PFSK-1 (cell line): ENCODE data around the gene ZNF527.
A peak's percentile ranks its signal among the peaks of the same experiment; 100 is the strongest.

Experiments used
- FOXP2 ChIP-seq: optimal IDR thresholded peaks from 2 replicates; pipeline ENCODE3; 2011; ENCODE audit warnings: borderline replicate concordance, control low read depth, inconsistent platforms; ENCODE audit not compliant: insufficient read depth; ENCODE audit errors: extremely low read length, extremely low read depth
- POLR2AphosphoS5 ChIP-seq: IDR thresholded peaks from 2 replicates; pipeline ENCODE4 v1.6.1; 2012; ENCODE audit warnings: low read depth, mild to moderate bottlenecking, control low read depth, low read length, moderate library complexity
- REST ChIP-seq, 2 experiments: IDR thresholded peaks; 2 replicates each; pipeline versions ENCODE4 v1.6.1 to v1.8.0; 2011 to 2012; ENCODE audit warnings: low read depth in 2 of 2, low read length in 2 of 2, control low read depth in 1 of 2, inconsistent platforms in 1 of 2, mild to moderate bottlenecking in 1 of 2, moderate library complexity in 1 of 2; ENCODE audit not compliant: insufficient read depth in 1 of 2
- SIN3A ChIP-seq: IDR thresholded peaks from 2 replicates; pipeline ENCODE4 v1.6.1; 2012; ENCODE audit warnings: mild to moderate bottlenecking, low read length, moderate library complexity, borderline replicate concordance; ENCODE audit not compliant: insufficient read depth
- TAF1 ChIP-seq: IDR thresholded peaks from 2 replicates; pipeline ENCODE4 v1.6.1; 2012; ENCODE audit warnings: low read length, control low read depth, borderline replicate concordance; ENCODE audit not compliant: insufficient read depth

ZNF527 gene

DNA sequence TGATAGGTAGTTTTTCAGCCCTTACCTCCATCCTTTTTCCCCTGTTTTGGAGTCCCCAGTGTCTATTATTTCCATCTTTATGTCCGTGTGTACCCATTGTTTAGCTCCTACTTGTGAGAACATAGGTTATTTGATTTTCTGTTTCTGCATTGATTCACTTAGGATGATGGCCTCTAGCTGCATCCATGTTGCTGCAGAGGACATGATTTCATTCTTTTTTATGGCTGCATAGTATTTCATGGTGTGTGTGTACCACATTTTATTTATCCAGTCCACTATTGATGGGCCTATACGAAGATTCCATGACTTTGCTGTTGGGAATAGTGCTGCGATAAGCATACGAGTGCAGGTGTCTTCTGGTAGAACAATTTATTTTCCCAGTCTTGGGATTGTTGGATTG, 15.0 kb upstream of the ZNF527 start:
- TF ChIP-seq FOXP2: no peak

DNA sequence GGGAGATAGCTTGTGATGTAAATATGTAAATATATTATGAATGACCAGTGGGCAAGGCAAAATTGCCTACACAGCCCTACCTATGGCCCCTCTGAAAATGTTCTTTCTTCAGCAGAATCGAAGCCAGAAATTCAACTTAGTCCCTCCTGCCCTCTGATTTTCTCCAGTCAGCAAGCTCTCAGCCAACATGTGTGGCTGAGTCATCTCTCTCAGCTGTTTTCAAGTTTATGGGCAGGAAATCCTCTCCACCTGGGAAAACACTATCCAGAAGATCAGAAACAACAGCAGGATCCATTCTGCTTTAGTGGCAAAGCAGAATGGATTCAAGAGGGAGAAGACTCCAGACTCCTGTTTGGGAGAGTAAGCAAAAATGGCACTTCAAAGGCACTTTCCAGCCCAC, 8.9 kb upstream of the ZNF527 start:
- TF ChIP-seq POLR2AphosphoS5 (no peak), SIN3A (peak; percentile 80; the same call in 1 of the 2 replicates)

DNA sequence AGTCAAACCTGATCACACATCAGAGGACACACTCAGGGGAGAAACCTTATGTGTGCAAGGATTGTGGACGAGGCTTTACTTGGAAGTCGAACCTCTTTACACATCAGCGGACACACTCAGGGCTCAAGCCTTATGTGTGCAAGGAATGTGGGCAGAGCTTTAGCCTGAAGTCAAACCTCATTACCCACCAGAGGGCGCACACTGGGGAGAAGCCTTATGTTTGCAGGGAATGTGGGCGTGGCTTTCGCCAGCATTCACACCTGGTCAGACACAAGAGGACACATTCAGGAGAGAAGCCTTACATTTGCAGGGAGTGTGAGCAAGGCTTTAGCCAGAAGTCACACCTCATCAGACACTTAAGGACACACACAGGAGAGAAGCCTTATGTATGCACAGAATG, 8.2 kb upstream of the ZNF527 start:
- no peak for TF ChIP-seq TAF1
- TF ChIP-seq REST (IDR thresholded peaks at IDR 0.05; ENCODE audit: insufficient read depth in 1 of 2, low read depth in 2 of 2, low read length in 2 of 2): no peak
- no peak for TF ChIP-seq POLR2AphosphoS5
- TF ChIP-seq SIN3A: no peak
- TF ChIP-seq FOXP2: no peak

GRCh38 chr19:37389234-37389633, 18.3 kb downstream of the ZNF527 start:
- TF ChIP-seq SIN3A (no peak), FOXP2 (no peak), POLR2AphosphoS5 (no peak), TAF1 (no peak), REST (IDR thresholded peaks at IDR 0.05; ENCODE audit: insufficient read depth in 1 of 2, low read depth in 2 of 2, low read length in 2 of 2) (no peak)

DNA sequence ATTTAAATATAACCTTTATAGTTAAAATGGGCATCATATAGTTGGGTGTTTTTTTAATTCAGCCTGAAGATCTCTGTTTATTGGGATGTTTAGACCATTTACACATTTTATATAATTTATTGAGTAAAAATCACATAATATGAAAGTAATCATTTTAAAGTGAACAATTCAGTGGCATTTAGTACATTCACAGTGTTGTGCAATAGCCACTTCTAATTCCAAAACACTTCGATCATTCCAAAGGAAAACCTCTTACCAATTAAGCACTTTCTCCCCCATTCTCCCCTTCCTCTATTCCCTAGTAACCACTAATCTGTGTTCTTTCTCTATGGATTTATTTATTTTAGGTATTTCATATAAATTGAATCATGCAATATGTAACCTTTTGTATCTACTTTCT, 30.2 kb downstream of the ZNF527 start:
- no peak for TF ChIP-seq FOXP2
- no peak for TF ChIP-seq TAF1
- no peak for TF ChIP-seq REST (IDR thresholded peaks at IDR 0.05; ENCODE audit: insufficient read depth in 1 of 2, low read depth in 2 of 2, low read length in 2 of 2)
- no peak for TF ChIP-seq POLR2AphosphoS5
- TF ChIP-seq SIN3A: no peak

GRCh38 chr19:37403403-37403802, 32.5 kb downstream of the ZNF527 start:
- TF ChIP-seq SIN3A (no peak), REST (IDR thresholded peaks at IDR 0.05; ENCODE audit: insufficient read depth in 1 of 2, low read depth in 2 of 2, low read length in 2 of 2) (no peak), FOXP2 (no peak), POLR2AphosphoS5 (no peak), TAF1 (no peak)
